Activated CD4-positive, alpha-beta T cell treated with anti-CD3 and anti-CD28 coated beads for 24 hours (primary cell): ENCODE data around the gene SHROOM2.

ENCODE experiments used
- DNase-seq, 2 donors: peaks; one replicate each; pipeline ENCODE4 v3.0.0-alpha.2; 2020; ENCODE audit warnings: low read depth in 2 of 2

SHROOM2 gene

GRCh38 chrX:9865804-9866472 is 79.7 kb downstream of the SHROOM2 start:
- no peak for DNase-seq

GRCh38 chrX:9866633-9867032 is 80.4 kb downstream of the SHROOM2 start:
- no peak for DNase-seq

GRCh38 chrX:9867226-9867625 is 81.0 kb downstream of the SHROOM2 start:
- no peak for DNase-seq

GRCh38 chrX:9867753-9868152 is 81.5 kb downstream of the SHROOM2 start:
- no peak for DNase-seq

- DNase-seq = no peak
Observed at GRCh38 chrX:9871701-9872268, 85.6 kb downstream of the SHROOM2 start.

- no peak for DNase-seq
Observed at GRCh38 chrX:9873360-9873759, 87.1 kb downstream of the SHROOM2 start.

- peak; percentile 9 to 15 for DNase-seq
Observed at GRCh38 chrX:9873952-9874351, 87.7 kb downstream of the SHROOM2 start.

- DNase-seq = no peak
Observed at GRCh38 chrX:9874483-9874882, 88.3 kb downstream of the SHROOM2 start.

- no peak for DNase-seq
Observed at GRCh38 chrX:9875801-9876200, 89.6 kb downstream of the SHROOM2 start.

GRCh38 chrX:9876201-9876600 is 90.0 kb downstream of the SHROOM2 start:
- no peak for DNase-seq

- DNase-seq = no peak
Observed at GRCh38 chrX:9878146-9878820, 92.1 kb downstream of the SHROOM2 start.

GRCh38 chrX:9880237-9880636 is 94.0 kb downstream of the SHROOM2 start:
- no peak for DNase-seq

GRCh38 chrX:9880870-9881269 is 94.6 kb downstream of the SHROOM2 start:
- no peak for DNase-seq

GRCh38 chrX:9882669-9883446 is 96.6 kb downstream of the SHROOM2 start:
- no peak for DNase-seq

GRCh38 chrX:9884031-9884779 is 98.0 kb downstream of the SHROOM2 start:
- DNase-seq = no peak

GRCh38 chrX:9885150-9885549 is 98.9 kb downstream of the SHROOM2 start:
- peak; percentile 9 to 34 for DNase-seq

GRCh38 chrX:9887659-9888297 is 101.5 kb downstream of the SHROOM2 start:
- no peak for DNase-seq

- no peak for DNase-seq
Observed at GRCh38 chrX:9888953-9889470, 102.8 kb downstream of the SHROOM2 start.

GRCh38 chrX:9890681-9891091 is 104.5 kb downstream of the SHROOM2 start:
- no peak for DNase-seq

GRCh38 chrX:9895225-9895912 is 109.1 kb downstream of the SHROOM2 start:
- DNase-seq = no peak
